ENCODE data around the gene TTLL6.
"Not testable (repeated sequence)": the region's sequence is repeated elsewhere in the genome, so short reads cannot be mapped to it uniquely, and the experiment has no call there.

- TF ChIP-seq YY1 (IDR thresholded peaks at IDR 0.05; ENCODE audit: insufficient read depth, insufficient read length); SUZ12 (IDR thresholded peaks at IDR 0.05; ENCODE audit: extremely low read depth, insufficient read depth, insufficient read length): not testable (repeated sequence)
Observed at GRCh38 chr17:48716549-48716948, 100.5 kb downstream of the TTLL6 start.
